Fibroblast of the aortic adventitia (primary cell): ENCODE data around the gene DIDO1. TPM values are rescaled to one million over a fixed set of nuclear protein-coding genes. Genes with fewer than 3 reads are reported as not detected.

ENCODE experiments used
- DNase-seq: peaks from one replicate; pipeline ENCODE4 v3.0.0-alpha.2; 2010; ENCODE audit warnings: low read depth
- H3K4me3 ChIP-seq: 2 replicates; pipeline ENCODE4 v1.5.1; 2011; ENCODE audit warnings: low read depth, mild to moderate bottlenecking, control low read depth, low read length, moderate library complexity
- CTCF ChIP-seq: IDR thresholded peaks from 2 replicates; pipeline ENCODE4 v1.5.1; 2011; ENCODE audit warnings: mild to moderate bottlenecking, low read length, control low read depth, inconsistent platforms; ENCODE audit not compliant: insufficient read depth
- total RNA-seq: library from RNA; depleted of rRNA; stranded (reverse); fragments of >200 nt; gene quantifications from 2 replicates; pipeline ENCODE4 v1.2.3, GENCODE V29; 2012; ENCODE audit warnings: low replicate concordance

The DIDO1 gene
- total RNA-seq, 1 donor: 48.4 TPM

GRCh38 chr20:62914436-62914835, 11.9 kb downstream of the DIDO1 start:
- DNase-seq: no peak
- TF ChIP-seq CTCF: no peak
- H3K4me3 ChIP-seq: no peak overlapping the region

GRCh38 chr20:62913043-62913630, 13.2 kb downstream of the DIDO1 start:
- TF ChIP-seq CTCF: no peak
- DNase-seq: no peak

GRCh38 chr20:62911701-62912280, 14.5 kb downstream of the DIDO1 start:
- DNase-seq: no peak
- TF ChIP-seq CTCF: no peak
- no peak overlapping the region for H3K4me3 ChIP-seq

More at GRCh38 chr20:62913043-62913630, 13.2 kb downstream of the DIDO1 start:
- H3K4me3 ChIP-seq: no peak overlapping the region

GRCh38 chr20:62910777-62911497, 15.4 kb downstream of the DIDO1 start:
- no peak overlapping the region for H3K4me3 ChIP-seq
- TF ChIP-seq CTCF: no peak
- DNase-seq: no peak

GRCh38 chr20:62910217-62910766, 16.0 kb downstream of the DIDO1 start:
- no peak for TF ChIP-seq CTCF
- no peak overlapping the region for H3K4me3 ChIP-seq
- DNase-seq: no peak

- H3K4me3 ChIP-seq: no peak overlapping the region
- TF ChIP-seq CTCF: no peak
- no peak for DNase-seq
Measured at GRCh38 chr20:62908971-62909791, 17.1 kb downstream of the DIDO1 start.
